Effector memory CD4-positive, alpha-beta T cell (primary cell): ENCODE data around the gene IQSEC3.

ENCODE experiments used
- DNase-seq, 3 donors: peaks; one replicate each; pipeline ENCODE4 v3.0.0-alpha.2; 2020
- H3K27ac ChIP-seq: 2 replicates; pipeline ENCODE4 v1.7.0; 2013; ENCODE audit warnings: mild to moderate bottlenecking, low read length, moderate library complexity; ENCODE audit not compliant: insufficient read depth, poor library complexity, severe bottlenecking
- H3K27me3 ChIP-seq: replicated peaks from 2 replicates; pipeline ENCODE4 v1.7.0; 2013; ENCODE audit warnings: mild to moderate bottlenecking, low read length; ENCODE audit not compliant: insufficient read depth, control insufficient read depth, poor library complexity, severe bottlenecking
- H3K36me3 ChIP-seq: 2 replicates; pipeline ENCODE4 v1.7.0; 2013; ENCODE audit warnings: mild to moderate bottlenecking, low read length, moderate library complexity; ENCODE audit not compliant: control insufficient read depth, insufficient read depth
- H3K4me1 ChIP-seq: 2 replicates; pipeline ENCODE4 v1.7.0; 2013; ENCODE audit warnings: low read length, mild to moderate bottlenecking; ENCODE audit not compliant: control insufficient read depth, insufficient read depth, poor library complexity, severe bottlenecking
- H3K4me3 ChIP-seq: 2 replicates; pipeline ENCODE4 v1.7.0; 2013; ENCODE audit warnings: low read length, low read depth, mild to moderate bottlenecking; ENCODE audit not compliant: insufficient read depth, poor library complexity, severe bottlenecking
- H3K9me3 ChIP-seq: 2 replicates; pipeline ENCODE4 v1.7.0; 2013; ENCODE audit warnings: mild to moderate bottlenecking, low read length, moderate library complexity; ENCODE audit not compliant: control insufficient read depth

The IQSEC3 gene

DNA sequence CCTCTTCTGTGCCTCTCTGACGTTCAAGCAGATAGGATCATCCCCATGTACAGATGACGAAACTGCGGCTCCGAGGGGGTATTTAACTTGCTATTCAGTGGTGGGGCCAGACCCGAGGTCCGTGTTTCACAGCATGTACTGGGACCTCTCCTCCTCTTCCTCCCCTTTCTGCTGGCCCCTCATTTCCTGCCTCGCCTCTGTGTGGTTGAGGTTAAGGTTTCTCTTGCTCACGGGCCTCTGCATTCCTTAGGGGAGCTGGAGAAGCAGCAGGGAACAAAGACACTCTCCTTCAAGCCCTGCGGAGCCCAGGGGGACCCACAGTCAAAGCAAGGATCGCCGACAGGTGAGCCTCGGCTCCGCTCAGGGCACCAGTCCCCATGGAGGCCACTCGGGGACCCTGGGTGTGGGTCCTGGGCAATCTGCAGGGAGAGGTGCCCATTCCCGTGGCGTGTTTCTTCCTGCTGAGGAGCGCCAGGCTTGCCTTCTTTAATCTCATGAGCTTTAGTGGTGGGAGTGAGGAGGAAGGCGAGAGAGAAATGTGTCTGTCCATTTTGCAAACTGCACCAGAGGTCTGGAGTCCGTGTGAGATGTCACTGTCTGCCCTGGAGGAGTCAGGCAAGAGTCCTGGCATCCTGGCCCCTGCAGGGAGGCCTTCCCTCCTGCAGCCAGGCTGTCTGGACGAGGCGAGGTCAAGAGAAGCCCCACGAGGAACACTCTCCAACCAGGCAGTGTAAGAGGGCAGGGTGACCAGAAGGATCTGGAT lies 102.4 kb downstream of the IQSEC3 start:
- H3K27me3 ChIP-seq = peaks cover 3% of the 10 kb centered on the region
- no peaks in the 10 kb centered on the region for H3K36me3 ChIP-seq
- no peaks in the 10 kb centered on the region for H3K4me1 ChIP-seq
- H3K27ac ChIP-seq = no peak overlapping the region
- no peak for DNase-seq
- H3K9me3 ChIP-seq = no peaks in the 10 kb centered on the region
- no peak overlapping the region for H3K4me3 ChIP-seq

GRCh38 chr12:169528-170370 lies 103.2 kb downstream of the IQSEC3 start:
- Histone ChIP-seq H3K4me3 (no peak overlapping the region), H3K4me1 (no peaks in the 10 kb centered on the region), H3K27me3 (peaks cover 3% of the 10 kb centered on the region), H3K27ac (no peak overlapping the region), H3K36me3 (no peaks in the 10 kb centered on the region), H3K9me3 (no peaks in the 10 kb centered on the region)
- DNase-seq = no peak

DNA sequence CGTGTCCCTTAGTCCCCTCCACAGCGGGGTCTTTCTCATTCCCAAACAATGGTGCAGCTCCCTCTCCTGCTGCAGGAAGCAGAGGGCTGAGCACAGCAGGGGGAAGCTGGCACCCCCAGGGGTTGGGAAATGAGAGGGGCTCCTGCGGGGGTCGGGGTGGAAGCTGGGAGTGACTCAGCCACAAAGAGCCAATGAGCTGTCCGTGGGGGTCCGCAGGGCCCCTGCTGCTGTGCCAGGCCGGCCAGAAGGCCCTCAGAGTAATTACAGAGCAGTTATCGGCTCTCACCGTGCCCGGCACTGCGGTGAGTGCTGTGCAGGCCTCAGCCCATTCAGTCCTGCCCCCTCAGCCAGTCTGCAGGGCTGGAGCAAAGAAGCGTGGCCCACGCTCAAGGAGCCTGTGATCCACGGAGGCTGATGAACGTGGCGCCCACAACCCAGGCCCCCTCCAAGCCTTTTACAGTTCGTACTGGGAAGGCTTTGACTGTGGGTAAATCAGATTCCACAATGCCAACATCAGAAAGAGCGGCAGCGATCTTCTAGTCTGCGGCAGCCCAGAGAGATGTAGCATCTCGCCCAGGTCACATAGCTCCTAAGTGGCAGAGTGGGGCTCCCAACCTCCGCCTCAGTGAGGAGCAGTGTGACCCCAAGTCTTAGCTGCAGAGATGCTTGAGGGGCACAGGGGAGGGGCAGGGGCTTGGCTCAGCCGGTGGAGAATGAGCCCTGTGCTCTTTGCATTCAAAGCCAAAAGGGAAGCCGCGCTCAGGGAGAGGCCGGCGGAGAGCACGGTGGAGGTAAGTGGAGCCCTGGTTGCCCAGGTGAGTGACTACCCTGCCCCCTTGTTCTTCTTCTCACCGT lies 104.0 kb downstream of the IQSEC3 start:
- H3K36me3 ChIP-seq = no peaks in the 10 kb centered on the region
- H3K27ac ChIP-seq = no peak overlapping the region
- DNase-seq = no peak
- no peaks in the 10 kb centered on the region for H3K9me3 ChIP-seq
- no peaks in the 10 kb centered on the region for H3K4me1 ChIP-seq
- peaks cover 3% of the 10 kb centered on the region for H3K27me3 ChIP-seq
- H3K4me3 ChIP-seq = no peak overlapping the region

GRCh38 chr12:171276-171675 lies 104.7 kb downstream of the IQSEC3 start:
- no peak for DNase-seq
- Histone ChIP-seq H3K27ac (no peak overlapping the region), H3K27me3 (peaks cover 3% of the 10 kb centered on the region), H3K4me1 (no peaks in the 10 kb centered on the region), H3K9me3 (no peaks in the 10 kb centered on the region), H3K36me3 (no peaks in the 10 kb centered on the region), H3K4me3 (no peak overlapping the region)

GRCh38 chr12:171743-172676 lies 105.4 kb downstream of the IQSEC3 start:
- no peak overlapping the region for H3K27ac ChIP-seq
- H3K36me3 ChIP-seq = no peaks in the 10 kb centered on the region
- no peaks in the 10 kb centered on the region for H3K9me3 ChIP-seq
- H3K4me1 ChIP-seq = no peaks in the 10 kb centered on the region
- DNase-seq = no peak
- H3K4me3 ChIP-seq = no peak overlapping the region
- peaks cover 3% of the 10 kb centered on the region for H3K27me3 ChIP-seq

- no peak for DNase-seq
- H3K9me3 ChIP-seq = no peaks in the 10 kb centered on the region
- no peak overlapping the region for H3K27ac ChIP-seq
- no peak overlapping the region for H3K4me3 ChIP-seq
- H3K27me3 ChIP-seq = peaks cover 3% of the 10 kb centered on the region
- no peaks in the 10 kb centered on the region for H3K4me1 ChIP-seq
- H3K36me3 ChIP-seq = no peaks in the 10 kb centered on the region
These were observed 106.2 kb downstream of the IQSEC3 start for GRCh38 chr12:172732-173161.

DNA sequence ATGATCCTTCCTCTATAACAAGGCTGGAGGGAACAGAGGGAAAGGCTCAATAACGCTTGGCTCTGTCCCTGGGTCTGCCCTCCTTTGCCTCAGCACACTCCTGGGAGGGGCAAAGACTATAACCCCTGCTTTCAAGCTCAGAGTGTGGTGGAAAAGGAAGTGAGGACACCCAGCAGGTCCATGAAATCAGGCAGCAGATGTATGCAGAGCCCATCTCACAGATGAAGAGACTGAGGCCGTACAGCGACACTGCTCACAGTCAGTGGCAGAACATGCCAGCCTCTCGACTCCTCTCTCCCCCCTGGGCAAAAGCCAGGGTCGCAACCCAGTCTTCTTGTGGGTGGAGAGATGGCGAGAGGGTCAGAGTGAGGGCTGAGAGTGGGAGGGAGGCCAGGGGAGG lies 107.6 kb downstream of the IQSEC3 start:
- Histone ChIP-seq H3K27ac (no peak overlapping the region), H3K4me1 (no peaks in the 10 kb centered on the region), H3K4me3 (no peak overlapping the region), H3K36me3 (no peaks in the 10 kb centered on the region), H3K27me3 (peaks cover 3% of the 10 kb centered on the region), H3K9me3 (no peaks in the 10 kb centered on the region)
- no peak for DNase-seq

GRCh38 chr12:174596-174995 lies 108.0 kb downstream of the IQSEC3 start:
- H3K4me3 ChIP-seq = no peak overlapping the region
- no peaks in the 10 kb centered on the region for H3K4me1 ChIP-seq
- peaks cover 3% of the 10 kb centered on the region for H3K27me3 ChIP-seq
- no peak overlapping the region for H3K27ac ChIP-seq
- no peaks in the 10 kb centered on the region for H3K36me3 ChIP-seq
- no peak for DNase-seq
- H3K9me3 ChIP-seq = no peaks in the 10 kb centered on the region

DNA sequence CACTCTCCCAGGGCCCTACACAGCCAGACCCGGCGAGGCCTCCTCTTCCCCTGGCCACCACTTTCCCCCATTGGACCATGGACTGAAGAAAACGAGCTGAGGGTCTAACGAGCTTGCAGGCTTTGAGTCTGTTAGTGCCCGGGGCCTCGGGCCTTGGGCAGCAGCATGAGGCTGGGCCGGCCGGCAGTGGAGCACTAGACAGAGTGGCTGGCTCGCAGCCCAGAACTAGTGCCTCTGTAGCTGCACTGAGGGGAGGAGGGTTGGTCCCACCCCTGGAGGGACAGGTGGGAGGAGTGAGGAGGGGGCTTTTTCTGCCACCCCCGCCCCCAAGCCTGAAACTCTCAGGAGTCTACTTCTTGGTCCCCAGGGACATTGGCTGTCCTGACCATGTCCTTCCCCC lies 108.7 kb downstream of the IQSEC3 start:
- DNase-seq = no peak
- Histone ChIP-seq H3K9me3 (no peaks in the 10 kb centered on the region), H3K36me3 (no peaks in the 10 kb centered on the region), H3K27me3 (peaks cover 3% of the 10 kb centered on the region), H3K4me3 (no peak overlapping the region), H3K4me1 (no peaks in the 10 kb centered on the region), H3K27ac (no peak overlapping the region)
